Measurements from ENCODE around the gene RIMOC1. TPM values are rescaled to one million over a fixed set of nuclear protein-coding genes. Genes with fewer than 3 reads are reported as not detected.

The RIMOC1 gene
- total RNA-seq, 1 donor from 2014 or later = 8.4 TPM

DNA sequence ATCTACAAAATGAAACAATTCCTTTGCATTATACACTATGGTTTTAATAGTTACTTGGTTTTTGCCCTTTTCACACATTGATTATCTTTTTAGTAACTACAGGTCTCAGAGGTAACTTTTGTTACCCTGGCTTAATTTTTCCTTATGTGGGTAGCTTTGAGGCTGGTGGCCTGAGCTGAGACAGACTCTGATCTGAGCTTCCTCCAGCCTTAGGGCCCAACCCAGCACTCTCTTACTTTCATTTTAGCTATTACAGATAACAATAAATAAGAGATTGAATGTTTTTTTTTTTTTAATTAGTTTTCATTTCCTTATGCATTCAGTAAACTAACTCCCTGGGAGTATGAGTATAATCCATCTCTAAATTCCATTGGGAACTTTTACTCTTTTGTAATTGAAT is 18.9 kb upstream of the RIMOC1 start:
- no peaks in the 10 kb centered on the region for H3K36me3 ChIP-seq (ENCODE audit: control insufficient read depth in 3 of 3, insufficient read depth in 3 of 3, low read length in 3 of 3)
- H3K9ac ChIP-seq (ENCODE audit: low read depth in 1 of 3, low read length in 3 of 3) = no peak overlapping the region
- H3K4me3 ChIP-seq (ENCODE audit: low read length in 3 of 3) = no peak overlapping the region
- no peak overlapping the region for H3K27ac ChIP-seq (ENCODE audit: low read depth, low read length)
- H3K27me3 ChIP-seq (ENCODE audit: control insufficient read depth in 3 of 3, insufficient read depth in 3 of 3, low read length in 3 of 3) = no peaks in the 10 kb centered on the region
- no peaks in the 10 kb centered on the region for H3K9me3 ChIP-seq (ENCODE audit: control insufficient read depth in 3 of 3, low read length in 3 of 3)
- no peaks in the 10 kb centered on the region for H3K4me1 ChIP-seq (ENCODE audit: control insufficient read depth in 3 of 3, insufficient read depth in 3 of 3, low read length in 3 of 3)

DNA sequence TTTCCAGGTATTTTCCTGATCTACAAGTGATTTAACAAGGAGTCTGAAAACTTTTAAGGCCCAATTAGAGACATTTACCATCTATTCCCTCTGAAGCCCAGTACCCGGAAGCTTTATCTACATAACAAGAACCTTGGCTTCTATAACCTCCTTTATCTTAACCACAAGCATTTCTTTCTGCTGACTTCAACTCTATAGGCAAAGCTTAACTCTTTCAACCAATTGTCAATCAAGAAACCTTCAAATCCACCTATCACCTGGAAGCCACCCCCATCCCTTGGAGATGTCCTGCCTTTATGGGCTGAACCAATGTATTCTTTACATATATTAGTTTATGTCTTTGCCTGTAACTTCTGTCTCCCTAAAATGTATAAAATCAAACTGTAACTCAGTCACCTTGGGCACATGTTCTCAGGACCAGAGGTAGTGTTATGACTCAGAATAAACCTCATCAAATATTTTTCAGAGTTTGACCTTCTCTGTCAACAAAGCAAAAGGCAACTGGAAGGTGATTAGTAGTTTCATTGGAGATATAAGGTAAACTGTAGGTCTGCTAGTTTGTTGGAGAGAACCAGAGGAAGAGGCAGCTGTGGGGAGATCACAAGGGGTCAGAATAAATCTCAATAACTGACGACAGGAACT is 13.0 kb upstream of the RIMOC1 start:
- Histone ChIP-seq H3K4me1 (ENCODE audit: control insufficient read depth in 3 of 3, insufficient read depth in 3 of 3, low read length in 3 of 3) (no peaks in the 10 kb centered on the region), H3K9ac (ENCODE audit: low read depth in 1 of 3, low read length in 3 of 3) (no peak overlapping the region), H3K27ac (ENCODE audit: low read depth, low read length) (no peak overlapping the region), H3K9me3 (ENCODE audit: control insufficient read depth in 3 of 3, low read length in 3 of 3) (no peaks in the 10 kb centered on the region), H3K36me3 (ENCODE audit: control insufficient read depth in 3 of 3, insufficient read depth in 3 of 3, low read length in 3 of 3) (no peaks in the 10 kb centered on the region), H3K27me3 (ENCODE audit: control insufficient read depth in 3 of 3, insufficient read depth in 3 of 3, low read length in 3 of 3) (peaks cover 0 to 2% (median 0%) of the 10 kb centered on the region in 3 donors), H3K4me3 (ENCODE audit: low read length in 3 of 3) (no peak overlapping the region)

DNA sequence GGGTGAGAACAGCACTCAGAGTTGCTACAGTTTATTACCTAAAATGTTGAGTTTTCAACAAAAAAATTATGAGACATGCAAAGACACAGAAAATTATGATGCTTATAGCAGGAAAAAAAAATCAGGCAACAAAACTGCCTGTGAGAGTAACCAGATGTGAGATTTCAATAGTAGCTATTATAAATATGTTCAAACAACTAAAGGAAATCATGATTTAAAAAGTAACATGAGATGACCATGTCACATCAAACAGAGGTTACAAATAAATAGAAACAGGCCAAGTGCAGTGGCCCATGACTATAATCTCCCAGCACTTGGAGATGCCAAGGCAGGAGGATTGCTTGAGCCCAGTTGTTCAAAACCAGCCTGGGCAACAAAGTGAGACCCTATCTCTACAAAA is 12.1 kb upstream of the RIMOC1 start:
- no peak overlapping the region for H3K9ac ChIP-seq (ENCODE audit: low read depth in 1 of 3, low read length in 3 of 3)
- peaks cover 0 to 6% (median 0%) of the 10 kb centered on the region in 3 donors for H3K27me3 ChIP-seq (ENCODE audit: control insufficient read depth in 3 of 3, insufficient read depth in 3 of 3, low read length in 3 of 3)
- H3K4me1 ChIP-seq (ENCODE audit: control insufficient read depth in 3 of 3, insufficient read depth in 3 of 3, low read length in 3 of 3) = no peaks in the 10 kb centered on the region
- no peak overlapping the region for H3K27ac ChIP-seq (ENCODE audit: low read depth, low read length)
- H3K36me3 ChIP-seq (ENCODE audit: control insufficient read depth in 3 of 3, insufficient read depth in 3 of 3, low read length in 3 of 3) = no peaks in the 10 kb centered on the region
- H3K9me3 ChIP-seq (ENCODE audit: control insufficient read depth in 3 of 3, low read length in 3 of 3) = no peaks in the 10 kb centered on the region
- no peak overlapping the region for H3K4me3 ChIP-seq (ENCODE audit: low read length in 3 of 3)

DNA sequence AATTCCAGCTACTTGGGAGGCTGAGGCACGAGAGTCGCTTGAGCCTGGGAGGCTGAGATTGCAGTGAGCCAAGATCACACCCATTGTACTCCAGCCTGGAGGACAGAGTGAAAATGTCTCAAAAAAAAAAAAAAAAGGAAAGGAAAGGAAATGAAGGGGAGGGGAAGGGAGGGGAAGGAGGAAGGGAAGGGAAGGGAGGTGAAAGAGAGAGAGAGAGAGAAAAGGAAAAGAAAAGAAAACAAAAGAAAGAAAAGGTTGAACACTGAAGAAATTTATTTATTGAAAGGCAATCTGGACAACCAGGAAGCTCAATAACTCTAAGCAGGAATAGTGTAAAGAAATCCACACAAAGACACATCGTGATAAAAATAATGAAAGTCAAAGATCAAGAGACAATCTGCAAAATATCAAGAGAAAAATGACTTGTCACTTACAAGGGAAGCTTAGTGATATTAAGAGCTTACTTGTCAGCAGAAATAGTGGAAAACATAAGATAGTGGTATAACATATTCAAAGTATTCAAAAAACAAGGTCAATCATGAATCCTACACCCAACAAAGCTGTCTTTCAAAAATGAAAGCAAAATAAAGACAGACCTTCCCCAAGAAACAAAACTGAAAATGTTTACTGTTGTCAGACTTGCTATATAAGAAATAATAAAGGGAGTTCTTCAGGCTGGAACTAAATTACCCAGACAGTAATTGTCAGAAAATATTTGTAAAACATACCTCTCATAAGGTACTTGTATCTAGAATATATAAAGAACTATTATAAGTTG is 10.9 kb upstream of the RIMOC1 start:
- H3K36me3 ChIP-seq (ENCODE audit: control insufficient read depth in 3 of 3, insufficient read depth in 3 of 3, low read length in 3 of 3) = no peaks in the 10 kb centered on the region
- H3K9ac ChIP-seq (ENCODE audit: low read depth in 1 of 3, low read length in 3 of 3) = no peak overlapping the region
- no peak overlapping the region for H3K4me3 ChIP-seq (ENCODE audit: low read length in 3 of 3)
- H3K27ac ChIP-seq (ENCODE audit: low read depth, low read length) = no peak overlapping the region
- no peaks in the 10 kb centered on the region for H3K9me3 ChIP-seq (ENCODE audit: control insufficient read depth in 3 of 3, low read length in 3 of 3)
- no peaks in the 10 kb centered on the region for H3K4me1 ChIP-seq (ENCODE audit: control insufficient read depth in 3 of 3, insufficient read depth in 3 of 3, low read length in 3 of 3)
- peaks cover 0 to 6% (median 0%) of the 10 kb centered on the region in 3 donors for H3K27me3 ChIP-seq (ENCODE audit: control insufficient read depth in 3 of 3, insufficient read depth in 3 of 3, low read length in 3 of 3)

- Histone ChIP-seq H3K27ac (ENCODE audit: low read depth, low read length) (no peak overlapping the region), H3K27me3 (ENCODE audit: control insufficient read depth in 3 of 3, insufficient read depth in 3 of 3, low read length in 3 of 3) (peaks cover 0 to 6% (median 0%) of the 10 kb centered on the region in 3 donors), H3K9ac (ENCODE audit: low read depth in 1 of 3, low read length in 3 of 3) (no peak overlapping the region), H3K9me3 (ENCODE audit: control insufficient read depth in 3 of 3, low read length in 3 of 3) (no peaks in the 10 kb centered on the region), H3K36me3 (ENCODE audit: control insufficient read depth in 3 of 3, insufficient read depth in 3 of 3, low read length in 3 of 3) (no peaks in the 10 kb centered on the region), H3K4me3 (ENCODE audit: low read length in 3 of 3) (no peak overlapping the region), H3K4me1 (ENCODE audit: control insufficient read depth in 3 of 3, insufficient read depth in 3 of 3, low read length in 3 of 3) (no peaks in the 10 kb centered on the region)
Measured at GRCh38 chr5:41896230-41896629, 7.9 kb upstream of the RIMOC1 start.

DNA sequence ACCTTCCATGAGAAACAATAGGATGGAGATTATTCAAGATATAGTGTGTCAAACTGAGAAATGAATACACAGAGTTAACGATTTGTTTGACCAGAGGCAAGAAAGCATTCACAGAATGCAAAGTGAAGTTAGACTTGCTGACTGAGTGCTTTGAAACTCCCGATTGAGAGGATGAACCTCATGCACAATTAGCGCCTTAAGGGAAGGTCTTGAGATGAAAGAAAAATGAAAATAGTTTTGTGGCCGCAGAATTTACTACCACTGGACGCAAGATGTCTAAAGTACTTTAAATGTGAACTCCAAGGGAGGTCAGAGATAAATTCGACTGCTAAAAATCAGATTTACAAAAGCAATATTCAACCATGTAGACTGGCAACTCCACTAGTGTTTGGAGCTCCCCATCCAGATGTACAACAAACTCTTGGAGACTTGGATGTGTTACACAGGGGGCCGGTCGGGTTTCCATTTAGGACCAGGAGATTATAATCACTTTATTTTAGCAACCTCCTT is 707 bp upstream of the RIMOC1 start:
- Histone ChIP-seq H3K9ac (ENCODE audit: low read depth in 1 of 3, low read length in 3 of 3) (peak overlapping the region; percentile 66 to 83 (median 77)), H3K36me3 (ENCODE audit: control insufficient read depth in 3 of 3, insufficient read depth in 3 of 3, low read length in 3 of 3) (peaks cover 0 to 6% (median 6%) of the 10 kb centered on the region in 3 donors), H3K4me1 (ENCODE audit: control insufficient read depth in 3 of 3, insufficient read depth in 3 of 3, low read length in 3 of 3) (peaks cover 10 to 21% (median 15%) of the 10 kb centered on the region in 3 donors), H3K27ac (ENCODE audit: low read depth, low read length) (peak overlapping the region; percentile 95), H3K4me3 (ENCODE audit: low read length in 3 of 3) (peak overlapping the region; percentile 83 to 96 (median 91)), H3K9me3 (ENCODE audit: control insufficient read depth in 3 of 3, low read length in 3 of 3) (no peaks in the 10 kb centered on the region), H3K27me3 (ENCODE audit: control insufficient read depth in 3 of 3, insufficient read depth in 3 of 3, low read length in 3 of 3) (no peaks in the 10 kb centered on the region)

GRCh38 chr5:41906151-41906550 is 2.0 kb downstream of the RIMOC1 start:
- H3K27me3 ChIP-seq (ENCODE audit: control insufficient read depth in 3 of 3, insufficient read depth in 3 of 3, low read length in 3 of 3) = no peaks in the 10 kb centered on the region
- H3K27ac ChIP-seq (ENCODE audit: low read depth, low read length) = no peak overlapping the region
- no peak overlapping the region for H3K4me3 ChIP-seq (ENCODE audit: low read length in 3 of 3)
- H3K36me3 ChIP-seq (ENCODE audit: control insufficient read depth in 3 of 3, insufficient read depth in 3 of 3, low read length in 3 of 3) = peaks cover 0 to 24% (median 16%) of the 10 kb centered on the region in 3 donors
- no peak overlapping the region for H3K9ac ChIP-seq (ENCODE audit: low read depth in 1 of 3, low read length in 3 of 3)
- peaks cover 10 to 27% (median 22%) of the 10 kb centered on the region in 3 donors for H3K4me1 ChIP-seq (ENCODE audit: control insufficient read depth in 3 of 3, insufficient read depth in 3 of 3, low read length in 3 of 3)
- no peaks in the 10 kb centered on the region for H3K9me3 ChIP-seq (ENCODE audit: control insufficient read depth in 3 of 3, low read length in 3 of 3)

DNA sequence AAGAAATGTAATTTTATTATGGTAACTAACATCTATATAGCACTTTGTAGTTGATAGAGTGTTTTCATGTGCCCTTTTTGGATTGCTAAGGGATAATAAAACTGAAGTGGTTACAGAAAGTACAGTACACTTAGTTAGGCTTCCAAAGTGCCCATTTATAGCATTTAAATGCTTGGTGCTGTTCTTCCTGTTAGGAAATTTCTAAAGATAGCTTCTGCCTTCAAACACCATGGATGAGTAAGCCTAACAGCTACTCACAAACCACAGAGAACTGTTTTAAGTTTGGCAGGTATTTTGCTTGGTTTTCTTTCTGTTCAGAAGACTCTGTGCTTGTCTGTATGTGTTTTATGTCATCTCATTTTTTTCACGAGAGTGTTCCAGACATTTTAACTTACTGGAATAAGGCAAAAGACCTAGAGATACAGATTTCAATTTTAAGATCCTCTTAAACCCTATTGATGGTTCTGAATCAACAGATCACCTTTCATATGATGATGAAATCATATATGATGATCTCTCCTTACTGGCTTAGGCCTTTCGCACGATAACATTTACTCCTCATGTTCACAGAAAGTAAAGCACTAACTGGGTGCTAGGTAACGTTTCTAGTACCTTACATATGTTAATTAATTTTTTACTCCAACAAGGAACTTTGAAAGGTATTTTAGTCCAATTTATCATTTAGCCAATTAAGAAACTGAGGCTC is 4.4 kb downstream of the RIMOC1 start:
- Histone ChIP-seq H3K4me3 (ENCODE audit: low read length in 3 of 3) (no peak overlapping the region), H3K4me1 (ENCODE audit: control insufficient read depth in 3 of 3, insufficient read depth in 3 of 3, low read length in 3 of 3) (peaks cover 7 to 27% (median 18%) of the 10 kb centered on the region in 3 donors), H3K27ac (ENCODE audit: low read depth, low read length) (peak overlapping the region; percentile 81), H3K9ac (ENCODE audit: low read depth in 1 of 3, low read length in 3 of 3) (peak overlapping the region; percentile 25 to 45 (median 40)), H3K36me3 (ENCODE audit: control insufficient read depth in 3 of 3, insufficient read depth in 3 of 3, low read length in 3 of 3) (peaks cover 8 to 43% (median 33%) of the 10 kb centered on the region in 3 donors), H3K9me3 (ENCODE audit: control insufficient read depth in 3 of 3, low read length in 3 of 3) (no peaks in the 10 kb centered on the region), H3K27me3 (ENCODE audit: control insufficient read depth in 3 of 3, insufficient read depth in 3 of 3, low read length in 3 of 3) (no peaks in the 10 kb centered on the region)

- Histone ChIP-seq H3K36me3 (ENCODE audit: control insufficient read depth in 3 of 3, insufficient read depth in 3 of 3, low read length in 3 of 3) (peaks cover 13 to 54% (median 49%) of the 10 kb centered on the region in 3 donors), H3K27me3 (ENCODE audit: control insufficient read depth in 3 of 3, insufficient read depth in 3 of 3, low read length in 3 of 3) (no peaks in the 10 kb centered on the region), H3K27ac (ENCODE audit: low read depth, low read length) (no peak overlapping the region), H3K4me3 (ENCODE audit: low read length in 3 of 3) (no peak overlapping the region), H3K9ac (ENCODE audit: low read depth in 1 of 3, low read length in 3 of 3) (no peak overlapping the region), H3K9me3 (ENCODE audit: control insufficient read depth in 3 of 3, low read length in 3 of 3) (no peaks in the 10 kb centered on the region), H3K4me1 (ENCODE audit: control insufficient read depth in 3 of 3, insufficient read depth in 3 of 3, low read length in 3 of 3) (no peaks in the 10 kb centered on the region)
Measured at GRCh38 chr5:41918105-41918504, 14.0 kb downstream of the RIMOC1 start.
